HEK293 (cell line): ENCODE results near the gene OPHN1.

Experiments
- CTCF ChIA-PET: fragments of 350-600 bp; formaldehyde crosslinking; extraction: SDS; loops from one replicate; lab custom pipeline; 2021; ENCODE audit warnings: antibody characterized with exemption; lab: Yijun Ruan, JAX
- POLR2A ChIA-PET: fragments of 300-600 bp; formaldehyde crosslinking; extraction: SDS; loops from one replicate; lab custom pipeline; 2020; ENCODE audit warnings: antibody characterized with exemption, inconsistent platforms; lab: Yijun Ruan, JAX
- H3K27ac ChIP-seq: fragments of 200-500 bp; sonication (Bioruptor generic); 2 replicates; pipeline ENCODE4 v1.5.1; 2014; ENCODE audit warnings: low read depth, low read length, control low read depth, inconsistent platforms; ENCODE audit errors: extremely low read depth
- H3K36me3 ChIP-seq, 2 experiments: fragments of 200-500 bp in 1 of 2; sonication (Bioruptor generic) in 1 of 2; 1 replicate in 1 of 2; 2 replicates in 1 of 2; pipeline ENCODE4 v1.5.1; 2014 to 2017; ENCODE audit warnings: inconsistent platforms in 2 of 2, low read length in 2 of 2; ENCODE audit not compliant: control insufficient read depth in 2 of 2, insufficient read depth in 1 of 2
- H3K4me1 ChIP-seq: fragments of 200-500 bp; sonication (Bioruptor generic); 2 replicates; pipeline ENCODE4 v1.5.1; 2014; ENCODE audit warnings: mild to moderate bottlenecking, low read length, inconsistent platforms; ENCODE audit not compliant: control insufficient read depth, insufficient read depth
- H3K4me3 ChIP-seq: 2 replicates; pipeline ENCODE4 v1.5.1; 2011; ENCODE audit warnings: low read depth, mild to moderate bottlenecking, control low read depth, low read length, moderate library complexity
- H3K9me3 ChIP-seq: fragments of 200-500 bp; sonication (Bioruptor generic); 2 replicates; pipeline ENCODE4 v1.5.1; 2014; ENCODE audit warnings: low read depth, low read length, inconsistent platforms; ENCODE audit not compliant: control insufficient read depth, insufficient read depth
- GLI4 ChIP-seq: fragments of 450-650 bp; formaldehyde crosslinking; IDR thresholded peaks from 2 replicates; pipeline ENCODE4 v1.5.1; 2016; ENCODE audit warnings: missing biosample characterization, missing genetic modification characterization
- IKZF3 ChIP-seq: fragments of 450-650 bp; IDR thresholded peaks from 2 replicates; pipeline ENCODE4 v1.5.0; 2018; ENCODE audit warnings: missing biosample characterization, mild to moderate bottlenecking, missing genetic modification characterization, moderate library complexity
- SCRT1 ChIP-seq: fragments of 450-650 bp; formaldehyde crosslinking; IDR thresholded peaks from 2 replicates; pipeline ENCODE4 v1.5.1; 2016; ENCODE audit warnings: missing biosample characterization, missing genetic modification characterization, borderline replicate concordance
- SCRT2 ChIP-seq: fragments of 450-650 bp; formaldehyde crosslinking; IDR thresholded peaks from 2 replicates; pipeline ENCODE4 v1.5.1; 2016; ENCODE audit warnings: missing biosample characterization, missing genetic modification characterization
- ZFP37 ChIP-seq: fragments of 450-650 bp; formaldehyde crosslinking; IDR thresholded peaks from 2 replicates; pipeline ENCODE4 v1.5.1; 2016; ENCODE audit warnings: missing biosample characterization, missing genetic modification characterization
- ZNF146 ChIP-seq: fragments of 450-650 bp; formaldehyde crosslinking; IDR thresholded peaks from 2 replicates; pipeline ENCODE4 v1.5.1; 2016; ENCODE audit warnings: missing biosample characterization, missing genetic modification characterization
- ZNF16 ChIP-seq: fragments of 450-650 bp; formaldehyde crosslinking; IDR thresholded peaks from 2 replicates; pipeline ENCODE4 v1.5.1; 2016; ENCODE audit warnings: low read depth, missing biosample characterization, missing genetic modification characterization
- ZNF211 ChIP-seq: fragments of 450-650 bp; formaldehyde crosslinking; IDR thresholded peaks from 2 replicates; pipeline ENCODE4 v1.5.1; 2016; ENCODE audit warnings: low read depth, missing biosample characterization, missing genetic modification characterization
- ZNF335 ChIP-seq: fragments of 450-650 bp; formaldehyde crosslinking; conservative IDR thresholded peaks from 2 replicates; pipeline ENCODE4 v1.5.1; 2016; ENCODE audit warnings: missing biosample characterization, missing genetic modification characterization
- ZNF350 ChIP-seq: fragments of 450-650 bp; formaldehyde crosslinking; IDR thresholded peaks from 2 replicates; pipeline ENCODE4 v1.5.0; 2017; ENCODE audit warnings: missing biosample characterization, mild to moderate bottlenecking, missing genetic modification characterization
- ZNF391 ChIP-seq: fragments of 450-650 bp; formaldehyde crosslinking; IDR thresholded peaks from 2 replicates; pipeline ENCODE4 v1.5.1; 2016; ENCODE audit warnings: low read depth, missing biosample characterization, missing genetic modification characterization, borderline replicate concordance
- ZNF423 ChIP-seq: fragments of 450-650 bp; formaldehyde crosslinking; IDR thresholded peaks from 2 replicates; pipeline ENCODE4 v1.5.1; 2016; ENCODE audit warnings: missing biosample characterization, missing genetic modification characterization
- ZNF544 ChIP-seq: fragments of 450-650 bp; formaldehyde crosslinking; IDR thresholded peaks from 2 replicates; pipeline ENCODE4 v1.5.0; 2017; ENCODE audit warnings: missing biosample characterization, missing genetic modification characterization
- ZNF560 ChIP-seq: fragments of 450-650 bp; formaldehyde crosslinking; IDR thresholded peaks from 2 replicates; pipeline ENCODE4 v1.5.1; 2017; ENCODE audit warnings: missing biosample characterization, missing genetic modification characterization, borderline replicate concordance
- ZNF561 ChIP-seq: fragments of 450-650 bp; IDR thresholded peaks from 2 replicates; pipeline ENCODE4 v1.5.1; 2018; ENCODE audit warnings: missing biosample characterization, missing genetic modification characterization, borderline replicate concordance
- ZNF768 ChIP-seq: fragments of 450-650 bp; formaldehyde crosslinking; IDR thresholded peaks from 2 replicates; pipeline ENCODE4 v1.5.1; 2018; ENCODE audit warnings: missing biosample characterization, mild to moderate bottlenecking, missing genetic modification characterization
- ZNF776 ChIP-seq: fragments of 450-650 bp; formaldehyde crosslinking; IDR thresholded peaks from 2 replicates; pipeline ENCODE4 v1.5.0; 2017; ENCODE audit warnings: missing biosample characterization, missing genetic modification characterization, borderline replicate concordance
- ZNF830 ChIP-seq: fragments of 450-650 bp; IDR thresholded peaks from 2 replicates; pipeline ENCODE4 v1.5.0; 2018; ENCODE audit warnings: missing biosample characterization, missing genetic modification characterization, low read depth, mild to moderate bottlenecking, moderate library complexity
- ZNF843 ChIP-seq: fragments of 450-650 bp; formaldehyde crosslinking; IDR thresholded peaks from 2 replicates; pipeline ENCODE4 v1.5.1; 2016; ENCODE audit warnings: missing biosample characterization, missing genetic modification characterization
- ZSCAN23 ChIP-seq: fragments of 450-650 bp; formaldehyde crosslinking; IDR thresholded peaks from 2 replicates; pipeline ENCODE4 v1.5.1; 2016; ENCODE audit warnings: missing biosample characterization, missing genetic modification characterization
- TF ChIP-seq, protein P1 (sequence below): fragments of 450-650 bp; formaldehyde crosslinking; IDR thresholded peaks from 2 replicates; pipeline ENCODE4 v1.5.1; 2017; ENCODE audit warnings: missing biosample characterization, missing genetic modification characterization
- TF ChIP-seq, protein P2 (sequence below): fragments of 450-650 bp; formaldehyde crosslinking; IDR thresholded peaks from 2 replicates; pipeline ENCODE4 v1.5.1; 2016; ENCODE audit warnings: missing biosample characterization, missing genetic modification characterization
- TF ChIP-seq, protein P3 (sequence below): fragments of 450-650 bp; formaldehyde crosslinking; IDR thresholded peaks from 2 replicates; pipeline ENCODE4 v1.5.1; 2016; ENCODE audit warnings: missing biosample characterization, missing genetic modification characterization
- TF ChIP-seq, protein P4 (sequence below): fragments of 450-650 bp; formaldehyde crosslinking; IDR thresholded peaks from 2 replicates; pipeline ENCODE4 v1.5.1; 2017; ENCODE audit warnings: missing biosample characterization, missing genetic modification characterization

The OPHN1 gene

DNA sequence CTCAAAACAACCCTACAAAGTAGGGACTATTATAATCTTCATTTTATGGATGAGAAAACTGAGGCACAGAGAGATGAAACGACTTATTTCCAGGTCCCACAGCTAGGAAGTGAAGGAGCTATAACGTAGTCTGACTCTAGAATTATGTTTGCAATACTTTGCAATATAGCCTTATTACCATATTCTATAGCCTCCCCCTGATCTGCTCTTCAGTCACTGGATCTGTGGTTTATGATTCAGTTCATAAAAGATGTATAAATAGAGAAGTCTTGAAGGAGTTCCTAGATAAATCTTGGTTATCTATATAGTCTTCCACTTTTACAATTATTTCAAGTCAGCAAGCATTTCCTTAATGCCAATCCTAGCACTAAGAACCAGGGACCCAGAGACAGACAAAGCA lies 57.5 kb downstream of the OPHN1 start:
- no peak for TF ChIP-seq ZNF561 (tag by site-specific recombination)
- no peak for TF ChIP-seq SCRT1 (tag by site-specific recombination)
- no peak for TF ChIP-seq ZNF544 (tag by site-specific recombination)
- TF ChIP-seq ZNF391 (tag by site-specific recombination): no peak
- TF ChIP-seq, protein P1, sequence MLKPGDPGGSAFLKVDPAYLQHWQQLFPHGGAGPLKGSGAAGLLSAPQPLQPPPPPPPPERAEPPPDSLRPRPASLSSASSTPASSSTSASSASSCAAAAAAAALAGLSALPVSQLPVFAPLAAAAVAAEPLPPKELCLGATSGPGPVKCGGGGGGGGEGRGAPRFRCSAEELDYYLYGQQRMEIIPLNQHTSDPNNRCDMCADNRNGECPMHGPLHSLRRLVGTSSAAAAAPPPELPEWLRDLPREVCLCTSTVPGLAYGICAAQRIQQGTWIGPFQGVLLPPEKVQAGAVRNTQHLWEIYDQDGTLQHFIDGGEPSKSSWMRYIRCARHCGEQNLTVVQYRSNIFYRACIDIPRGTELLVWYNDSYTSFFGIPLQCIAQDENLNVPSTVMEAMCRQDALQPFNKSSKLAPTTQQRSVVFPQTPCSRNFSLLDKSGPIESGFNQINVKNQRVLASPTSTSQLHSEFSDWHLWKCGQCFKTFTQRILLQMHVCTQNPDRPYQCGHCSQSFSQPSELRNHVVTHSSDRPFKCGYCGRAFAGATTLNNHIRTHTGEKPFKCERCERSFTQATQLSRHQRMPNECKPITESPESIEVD: no peak
- TF ChIP-seq, protein P2, sequence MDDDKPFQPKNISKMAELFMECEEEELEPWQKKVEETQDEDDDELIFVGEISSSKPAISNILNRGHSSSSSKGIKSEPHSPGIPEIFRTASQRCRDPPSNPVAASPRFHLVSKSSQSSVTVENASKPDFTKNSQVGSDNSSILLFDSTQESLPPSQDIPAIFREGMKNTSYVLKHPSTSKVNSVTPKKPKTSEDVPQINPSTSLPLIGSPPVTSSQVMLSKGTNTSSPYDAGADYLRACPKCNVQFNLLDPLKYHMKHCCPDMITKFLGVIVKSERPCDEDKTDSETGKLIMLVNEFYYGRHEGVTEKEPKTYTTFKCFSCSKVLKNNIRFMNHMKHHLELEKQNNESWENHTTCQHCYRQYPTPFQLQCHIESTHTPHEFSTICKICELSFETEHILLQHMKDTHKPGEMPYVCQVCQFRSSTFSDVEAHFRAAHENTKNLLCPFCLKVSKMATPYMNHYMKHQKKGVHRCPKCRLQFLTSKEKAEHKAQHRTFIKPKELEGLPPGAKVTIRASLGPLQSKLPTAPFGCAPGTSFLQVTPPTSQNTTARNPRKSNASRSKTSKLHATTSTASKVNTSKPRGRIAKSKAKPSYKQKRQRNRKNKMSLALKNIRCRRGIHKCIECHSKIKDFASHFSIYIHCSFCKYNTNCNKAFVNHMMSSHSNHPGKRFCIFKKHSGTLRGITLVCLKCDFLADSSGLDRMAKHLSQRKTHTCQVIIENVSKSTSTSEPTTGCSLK (tag by site-specific recombination): no peak
- TF ChIP-seq ZNF776 (tag by site-specific recombination): no peak
- no peak for TF ChIP-seq ZFP37 (tag by site-specific recombination)
- TF ChIP-seq ZNF423 (tag by site-specific recombination): no peak
- no peak for TF ChIP-seq GLI4 (tag by site-specific recombination)
- no peak for TF ChIP-seq ZNF350 (tag by site-specific recombination)
- TF ChIP-seq ZSCAN23: no peak
- TF ChIP-seq ZNF146 (tag by site-specific recombination): no peak
- ChIA-PET CTCF (interaction anchor here (0.6 kb wide), 1 partner anchor 106 kb away, joined by 3 read pairs; no protein-coding TSS in a partner anchor), POLR2A (no interaction called here)
- H3K9me3 ChIP-seq: no peaks in the 10 kb centered on the region
- no peak overlapping the region for H3K4me3 ChIP-seq
- no peak overlapping the region for H3K27ac ChIP-seq
- H3K4me1 ChIP-seq: no peaks in the 10 kb centered on the region
- H3K36me3 ChIP-seq: no peaks in the 10 kb centered on the region

DNA sequence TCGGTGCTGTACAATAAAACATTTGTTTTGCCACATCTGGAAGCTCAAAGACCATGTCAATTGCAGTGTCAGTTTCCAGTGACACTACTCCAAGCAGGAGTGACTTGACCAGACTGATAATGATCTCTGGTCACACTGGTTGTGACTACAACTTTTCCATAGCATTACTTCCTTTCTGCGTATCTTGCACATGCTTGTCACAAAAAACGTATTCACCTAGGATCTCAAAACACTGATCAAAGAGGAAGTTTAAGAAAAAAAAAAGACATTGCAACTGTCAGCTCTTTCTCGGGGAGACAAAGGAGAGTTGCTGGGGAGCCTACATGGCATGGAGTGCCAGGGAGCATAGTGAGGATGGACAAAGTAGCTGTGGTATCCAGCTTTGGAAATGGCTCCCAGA lies 60.6 kb downstream of the OPHN1 start:
- Histone ChIP-seq H3K27ac (no peak overlapping the region), H3K4me3 (no peak overlapping the region), H3K4me1 (no peaks in the 10 kb centered on the region), H3K36me3 (no peaks in the 10 kb centered on the region), H3K9me3 (0 out of 2 replicates have a peak, but pooled peaks cover 2% of the 10 kb centered on the region)
- POLR2A ChIA-PET: no interaction called here
- CTCF ChIA-PET: interaction anchor here (0.6 kb wide), 2 partner anchors 742 to 1316 kb away, joined by 3 to 7 read pairs; no protein-coding TSS in a partner anchor
- TF ChIP-seq, protein P3, sequence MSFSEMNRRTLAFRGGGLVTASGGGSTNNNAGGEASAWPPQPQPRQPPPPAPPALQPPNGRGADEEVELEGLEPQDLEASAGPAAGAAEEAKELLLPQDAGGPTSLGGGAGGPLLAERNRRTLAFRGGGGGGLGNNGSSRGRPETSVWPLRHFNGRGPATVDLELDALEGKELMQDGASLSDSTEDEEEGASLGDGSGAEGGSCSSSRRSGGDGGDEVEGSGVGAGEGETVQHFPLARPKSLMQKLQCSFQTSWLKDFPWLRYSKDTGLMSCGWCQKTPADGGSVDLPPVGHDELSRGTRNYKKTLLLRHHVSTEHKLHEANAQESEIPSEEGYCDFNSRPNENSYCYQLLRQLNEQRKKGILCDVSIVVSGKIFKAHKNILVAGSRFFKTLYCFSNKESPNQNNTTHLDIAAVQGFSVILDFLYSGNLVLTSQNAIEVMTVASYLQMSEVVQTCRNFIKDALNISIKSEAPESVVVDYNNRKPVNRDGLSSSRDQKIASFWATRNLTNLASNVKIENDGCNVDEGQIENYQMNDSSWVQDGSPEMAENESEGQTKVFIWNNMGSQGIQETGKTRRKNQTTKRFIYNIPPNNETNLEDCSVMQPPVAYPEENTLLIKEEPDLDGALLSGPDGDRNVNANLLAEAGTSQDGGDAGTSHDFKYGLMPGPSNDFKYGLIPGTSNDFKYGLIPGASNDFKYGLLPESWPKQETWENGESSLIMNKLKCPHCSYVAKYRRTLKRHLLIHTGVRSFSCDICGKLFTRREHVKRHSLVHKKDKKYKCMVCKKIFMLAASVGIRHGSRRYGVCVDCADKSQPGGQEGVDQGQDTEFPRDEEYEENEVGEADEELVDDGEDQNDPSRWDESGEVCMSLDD (tag by site-specific recombination): no peak
- no peak for TF ChIP-seq IKZF3 (tag by site-specific recombination)
- TF ChIP-seq ZNF843 (tag by site-specific recombination): no peak
- TF ChIP-seq ZNF16 (tag by site-specific recombination): no peak
- no peak for TF ChIP-seq ZNF768 (tag by site-specific recombination)
- TF ChIP-seq SCRT2 (tag by site-specific recombination): no peak
- TF ChIP-seq ZNF211 (tag by site-specific recombination): no peak
- TF ChIP-seq, protein P2 (tag by site-specific recombination): no peak
- TF ChIP-seq, protein P4, sequence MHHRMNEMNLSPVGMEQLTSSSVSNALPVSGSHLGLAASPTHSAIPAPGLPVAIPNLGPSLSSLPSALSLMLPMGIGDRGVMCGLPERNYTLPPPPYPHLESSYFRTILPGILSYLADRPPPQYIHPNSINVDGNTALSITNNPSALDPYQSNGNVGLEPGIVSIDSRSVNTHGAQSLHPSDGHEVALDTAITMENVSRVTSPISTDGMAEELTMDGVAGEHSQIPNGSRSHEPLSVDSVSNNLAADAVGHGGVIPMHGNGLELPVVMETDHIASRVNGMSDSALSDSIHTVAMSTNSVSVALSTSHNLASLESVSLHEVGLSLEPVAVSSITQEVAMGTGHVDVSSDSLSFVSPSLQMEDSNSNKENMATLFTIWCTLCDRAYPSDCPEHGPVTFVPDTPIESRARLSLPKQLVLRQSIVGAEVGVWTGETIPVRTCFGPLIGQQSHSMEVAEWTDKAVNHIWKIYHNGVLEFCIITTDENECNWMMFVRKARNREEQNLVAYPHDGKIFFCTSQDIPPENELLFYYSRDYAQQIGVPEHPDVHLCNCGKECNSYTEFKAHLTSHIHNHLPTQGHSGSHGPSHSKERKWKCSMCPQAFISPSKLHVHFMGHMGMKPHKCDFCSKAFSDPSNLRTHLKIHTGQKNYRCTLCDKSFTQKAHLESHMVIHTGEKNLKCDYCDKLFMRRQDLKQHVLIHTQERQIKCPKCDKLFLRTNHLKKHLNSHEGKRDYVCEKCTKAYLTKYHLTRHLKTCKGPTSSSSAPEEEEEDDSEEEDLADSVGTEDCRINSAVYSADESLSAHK (tag by site-specific recombination): no peak
- no peak for TF ChIP-seq ZNF335 (tag by site-specific recombination)
- no peak for TF ChIP-seq SCRT1 (tag by site-specific recombination)
- TF ChIP-seq ZNF560: no peak
- no peak for TF ChIP-seq ZNF830 (tag by site-specific recombination)
